GM12873 (cell line): ENCODE data around the gene MAPKAP1.

ENCODE experiments used
- TF ChIP-seq, protein P1 (sequence below): IDR thresholded peaks from 2 replicates; pipeline ENCODE4 v1.5.1; 2012; ENCODE audit warnings: low read depth, mild to moderate bottlenecking, moderate library complexity, low read length, control low read depth; ENCODE audit not compliant: insufficient read depth; ENCODE audit errors: missing control alignments

MAPKAP1 gene

GRCh38 chr9:125706651-125707471 is at the start of gene MAPKAP1:
Gene MAPKAP1 (minus strand): TSS chr9:125707208. CDS start chr9:125672574, 34,634 bp downstream.
- TF ChIP-seq, protein P1, sequence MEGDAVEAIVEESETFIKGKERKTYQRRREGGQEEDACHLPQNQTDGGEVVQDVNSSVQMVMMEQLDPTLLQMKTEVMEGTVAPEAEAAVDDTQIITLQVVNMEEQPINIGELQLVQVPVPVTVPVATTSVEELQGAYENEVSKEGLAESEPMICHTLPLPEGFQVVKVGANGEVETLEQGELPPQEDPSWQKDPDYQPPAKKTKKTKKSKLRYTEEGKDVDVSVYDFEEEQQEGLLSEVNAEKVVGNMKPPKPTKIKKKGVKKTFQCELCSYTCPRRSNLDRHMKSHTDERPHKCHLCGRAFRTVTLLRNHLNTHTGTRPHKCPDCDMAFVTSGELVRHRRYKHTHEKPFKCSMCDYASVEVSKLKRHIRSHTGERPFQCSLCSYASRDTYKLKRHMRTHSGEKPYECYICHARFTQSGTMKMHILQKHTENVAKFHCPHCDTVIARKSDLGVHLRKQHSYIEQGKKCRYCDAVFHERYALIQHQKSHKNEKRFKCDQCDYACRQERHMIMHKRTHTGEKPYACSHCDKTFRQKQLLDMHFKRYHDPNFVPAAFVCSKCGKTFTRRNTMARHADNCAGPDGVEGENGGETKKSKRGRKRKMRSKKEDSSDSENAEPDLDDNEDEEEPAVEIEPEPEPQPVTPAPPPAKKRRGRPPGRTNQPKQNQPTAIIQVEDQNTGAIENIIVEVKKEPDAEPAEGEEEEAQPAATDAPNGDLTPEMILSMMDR = no peak

DNA sequence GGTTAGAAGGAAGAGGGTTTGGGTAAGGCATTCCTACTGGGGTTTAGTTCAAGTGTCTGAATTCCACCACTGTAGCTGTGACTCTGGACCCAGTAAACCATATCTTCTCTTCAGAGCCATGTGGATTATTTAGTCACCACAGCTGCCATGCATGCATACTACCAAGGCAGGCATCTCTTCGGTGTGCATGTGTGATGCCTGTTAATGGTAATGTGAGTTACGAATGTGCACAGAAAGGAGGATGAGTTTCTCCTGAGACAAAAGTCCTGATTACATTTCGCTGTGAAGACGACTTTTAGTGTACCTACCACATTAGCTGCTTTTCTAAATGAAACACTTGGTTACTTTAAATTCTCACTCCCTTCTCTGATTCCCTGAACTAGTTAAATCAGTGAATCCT is 49.5 kb upstream of the MAPKAP1 start:
- TF ChIP-seq, protein P1 = no peak

DNA sequence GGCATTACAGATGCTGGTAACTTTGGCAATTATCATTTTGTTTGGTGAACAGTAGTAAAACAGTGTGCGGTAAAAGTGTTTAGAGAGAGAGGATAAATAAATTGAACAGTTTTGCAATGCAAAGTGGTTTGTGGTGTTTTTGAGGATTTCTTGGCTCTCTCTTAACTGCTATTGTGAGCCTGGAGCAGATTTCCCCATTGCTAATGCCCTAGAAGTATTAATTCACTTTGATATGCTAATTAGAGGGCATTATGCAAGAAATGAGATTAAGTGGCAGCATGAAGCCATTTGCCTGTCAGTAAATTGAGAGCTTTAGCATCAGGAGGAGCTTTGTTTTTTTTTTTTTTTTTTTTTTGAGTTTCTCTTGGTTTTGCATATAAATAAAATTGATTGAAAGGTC is 48.3 kb upstream of the MAPKAP1 start:
- TF ChIP-seq, protein P1 = no peak

- TF ChIP-seq, protein P1 = no peak
Observed at GRCh38 chr9:125754096-125754495, 47.1 kb upstream of the MAPKAP1 start.

GRCh38 chr9:125752070-125752628 is 45.1 kb upstream of the MAPKAP1 start:
- TF ChIP-seq, protein P1 = no peak

DNA sequence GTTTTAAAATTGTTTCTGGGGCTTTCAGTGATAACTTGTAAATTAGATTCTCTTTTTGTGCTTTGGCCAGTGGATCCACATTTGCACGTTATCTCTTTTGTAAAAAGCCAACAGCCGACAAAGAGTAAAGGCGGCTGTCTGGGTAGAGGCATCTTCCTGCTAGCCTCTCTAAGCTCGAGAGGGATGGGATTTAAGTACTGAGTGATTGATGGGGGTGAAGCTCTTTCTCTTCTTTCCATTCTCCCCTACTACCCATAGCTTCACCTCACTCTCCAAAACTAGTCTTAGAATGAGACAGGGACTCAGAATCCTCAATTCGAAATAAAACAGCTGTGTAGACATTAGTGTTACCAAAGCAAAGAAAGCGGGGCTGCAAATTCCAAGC is 43.6 kb upstream of the MAPKAP1 start:
- TF ChIP-seq, protein P1 = no peak

- TF ChIP-seq, protein P1 = no peak
Observed at GRCh38 chr9:125749951-125750626, 43.1 kb upstream of the MAPKAP1 start.
